HEK293 (cell line): ENCODE data around the gene STARD3.

Experiments used
- ZBTB21 ChIP-seq: fragments of 450-650 bp; formaldehyde crosslinking; IDR thresholded peaks from 2 replicates; pipeline ENCODE4 v1.5.1; 2017; ENCODE audit warnings: missing biosample characterization, missing genetic modification characterization
- ZNF184 ChIP-seq: fragments of 450-650 bp; IDR thresholded peaks from 2 replicates; pipeline ENCODE4 v1.5.1; 2018; ENCODE audit warnings: missing biosample characterization, mild to moderate bottlenecking, missing genetic modification characterization
- ZNF24 ChIP-seq: fragments of 450-650 bp; formaldehyde crosslinking; IDR thresholded peaks from 2 replicates; pipeline ENCODE4 v1.5.1; 2016; ENCODE audit warnings: missing biosample characterization, missing genetic modification characterization
- ZNF311 ChIP-seq: fragments of 450-650 bp; formaldehyde crosslinking; IDR thresholded peaks from 2 replicates; pipeline ENCODE4 v1.5.1; 2017; ENCODE audit warnings: missing biosample characterization, missing genetic modification characterization, borderline replicate concordance
- ZNF521 ChIP-seq: fragments of 450-650 bp; formaldehyde crosslinking; IDR thresholded peaks from 2 replicates; pipeline ENCODE4 v1.5.1; 2017; ENCODE audit warnings: missing biosample characterization, mild to moderate bottlenecking, missing genetic modification characterization
- TF ChIP-seq, protein P1 (sequence below): fragments of 450-650 bp; formaldehyde crosslinking; IDR thresholded peaks from 2 replicates; pipeline ENCODE4 v1.5.1; 2016; ENCODE audit warnings: missing biosample characterization, missing genetic modification characterization
- TF ChIP-seq, protein P2 (sequence below): fragments of 450-650 bp; formaldehyde crosslinking; IDR thresholded peaks from 2 replicates; pipeline ENCODE4 v1.5.1; 2016; ENCODE audit warnings: missing biosample characterization, missing genetic modification characterization
- TF ChIP-seq, protein P3 (sequence below): fragments of 450-650 bp; formaldehyde crosslinking; IDR thresholded peaks from 2 replicates; pipeline ENCODE4 v1.5.1; 2016; ENCODE audit warnings: missing biosample characterization, missing genetic modification characterization

DNA sequence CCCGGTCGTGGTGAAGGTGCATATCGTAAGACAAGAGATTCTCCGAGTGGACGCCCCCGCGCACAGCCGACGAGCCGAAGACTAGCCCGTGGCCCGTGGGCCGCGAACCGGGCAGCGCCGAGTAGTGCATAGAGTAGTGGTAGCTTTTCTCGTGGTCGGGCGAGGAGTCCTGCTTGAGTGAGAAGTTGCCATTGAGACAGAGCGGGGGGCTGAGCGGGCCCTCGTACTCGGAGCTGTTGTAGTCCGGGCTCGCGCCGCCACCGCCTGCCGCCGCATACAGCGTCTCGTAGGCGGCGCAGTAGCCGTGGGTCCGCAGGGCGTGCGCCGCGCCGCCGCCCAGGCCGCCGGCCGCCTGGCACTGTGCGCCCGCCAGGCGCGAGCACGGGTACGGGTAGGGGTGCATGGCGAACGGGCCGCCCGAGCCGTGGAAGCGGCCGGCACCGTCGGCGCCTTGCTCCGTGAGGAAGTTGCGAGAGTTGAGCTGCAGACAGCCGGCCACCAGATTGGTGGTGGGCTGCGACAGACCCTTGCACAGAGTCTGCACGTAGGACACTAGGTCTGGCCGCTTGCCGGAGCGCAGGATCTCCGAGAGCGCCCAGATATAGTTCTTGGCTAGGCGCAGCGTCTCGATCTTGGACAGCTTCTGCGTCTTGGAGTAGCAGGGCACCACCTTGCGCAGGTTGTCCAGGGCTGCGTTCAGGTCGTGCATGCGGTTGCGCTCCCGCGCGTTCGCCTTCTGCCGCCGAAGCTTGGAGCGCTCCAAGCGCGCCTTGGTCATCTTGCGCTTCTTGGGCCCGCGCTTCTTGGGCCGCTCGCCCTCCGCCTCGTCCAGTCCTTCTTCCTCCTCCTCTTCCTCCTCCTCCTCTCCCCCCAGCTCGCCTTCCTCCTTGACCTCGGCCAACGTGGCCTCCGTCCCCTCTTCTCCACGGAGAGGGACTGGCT, 31.2 kb upstream of the STARD3 start:
- TF ChIP-seq, protein P1, sequence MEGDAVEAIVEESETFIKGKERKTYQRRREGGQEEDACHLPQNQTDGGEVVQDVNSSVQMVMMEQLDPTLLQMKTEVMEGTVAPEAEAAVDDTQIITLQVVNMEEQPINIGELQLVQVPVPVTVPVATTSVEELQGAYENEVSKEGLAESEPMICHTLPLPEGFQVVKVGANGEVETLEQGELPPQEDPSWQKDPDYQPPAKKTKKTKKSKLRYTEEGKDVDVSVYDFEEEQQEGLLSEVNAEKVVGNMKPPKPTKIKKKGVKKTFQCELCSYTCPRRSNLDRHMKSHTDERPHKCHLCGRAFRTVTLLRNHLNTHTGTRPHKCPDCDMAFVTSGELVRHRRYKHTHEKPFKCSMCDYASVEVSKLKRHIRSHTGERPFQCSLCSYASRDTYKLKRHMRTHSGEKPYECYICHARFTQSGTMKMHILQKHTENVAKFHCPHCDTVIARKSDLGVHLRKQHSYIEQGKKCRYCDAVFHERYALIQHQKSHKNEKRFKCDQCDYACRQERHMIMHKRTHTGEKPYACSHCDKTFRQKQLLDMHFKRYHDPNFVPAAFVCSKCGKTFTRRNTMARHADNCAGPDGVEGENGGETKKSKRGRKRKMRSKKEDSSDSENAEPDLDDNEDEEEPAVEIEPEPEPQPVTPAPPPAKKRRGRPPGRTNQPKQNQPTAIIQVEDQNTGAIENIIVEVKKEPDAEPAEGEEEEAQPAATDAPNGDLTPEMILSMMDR (tag by site-specific recombination): no peak
- TF ChIP-seq ZBTB21 (tag by site-specific recombination) (no peak), ZNF184 (tag by site-specific recombination) (no peak), ZNF521 (no peak), ZNF24 (tag by site-specific recombination) (no peak), ZNF311 (tag by site-specific recombination) (no peak)
- TF ChIP-seq, protein P2, sequence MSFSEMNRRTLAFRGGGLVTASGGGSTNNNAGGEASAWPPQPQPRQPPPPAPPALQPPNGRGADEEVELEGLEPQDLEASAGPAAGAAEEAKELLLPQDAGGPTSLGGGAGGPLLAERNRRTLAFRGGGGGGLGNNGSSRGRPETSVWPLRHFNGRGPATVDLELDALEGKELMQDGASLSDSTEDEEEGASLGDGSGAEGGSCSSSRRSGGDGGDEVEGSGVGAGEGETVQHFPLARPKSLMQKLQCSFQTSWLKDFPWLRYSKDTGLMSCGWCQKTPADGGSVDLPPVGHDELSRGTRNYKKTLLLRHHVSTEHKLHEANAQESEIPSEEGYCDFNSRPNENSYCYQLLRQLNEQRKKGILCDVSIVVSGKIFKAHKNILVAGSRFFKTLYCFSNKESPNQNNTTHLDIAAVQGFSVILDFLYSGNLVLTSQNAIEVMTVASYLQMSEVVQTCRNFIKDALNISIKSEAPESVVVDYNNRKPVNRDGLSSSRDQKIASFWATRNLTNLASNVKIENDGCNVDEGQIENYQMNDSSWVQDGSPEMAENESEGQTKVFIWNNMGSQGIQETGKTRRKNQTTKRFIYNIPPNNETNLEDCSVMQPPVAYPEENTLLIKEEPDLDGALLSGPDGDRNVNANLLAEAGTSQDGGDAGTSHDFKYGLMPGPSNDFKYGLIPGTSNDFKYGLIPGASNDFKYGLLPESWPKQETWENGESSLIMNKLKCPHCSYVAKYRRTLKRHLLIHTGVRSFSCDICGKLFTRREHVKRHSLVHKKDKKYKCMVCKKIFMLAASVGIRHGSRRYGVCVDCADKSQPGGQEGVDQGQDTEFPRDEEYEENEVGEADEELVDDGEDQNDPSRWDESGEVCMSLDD (tag by site-specific recombination): no peak
- TF ChIP-seq, protein P3, sequence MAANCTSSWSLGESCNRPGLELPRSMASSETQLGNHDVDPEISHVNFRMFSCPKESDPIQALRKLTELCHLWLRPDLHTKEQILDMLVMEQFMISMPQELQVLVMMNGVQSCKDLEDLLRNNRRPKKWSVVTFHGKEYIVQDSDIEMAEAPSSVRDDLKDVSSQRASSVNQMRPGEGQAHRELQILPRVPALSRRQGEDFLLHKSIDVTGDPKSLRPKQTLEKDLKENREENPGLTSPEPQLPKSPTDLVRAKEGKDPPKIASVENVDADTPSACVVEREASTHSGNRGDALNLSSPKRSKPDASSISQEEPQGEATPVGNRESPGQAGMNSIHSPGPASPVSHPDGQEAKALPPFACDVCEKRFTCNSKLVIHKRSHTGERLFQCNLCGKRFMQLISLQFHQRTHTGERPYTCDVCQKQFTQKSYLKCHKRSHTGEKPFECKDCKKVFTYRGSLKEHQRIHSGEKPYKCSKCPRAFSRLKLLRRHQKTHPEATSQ (tag by site-specific recombination): no peak
